HepG2 (cell line): ENCODE results near the gene HNRNPF. TPM values are rescaled to one million over a fixed set of nuclear protein-coding genes. Genes with fewer than 3 reads are reported as not detected.

Experiments
- FOXA1 ChIP-seq, 2 experiments: fragments of 450-650 bp in 1 of 2; sonication (generic) in 1 of 2; formaldehyde crosslinking in 1 of 2; IDR thresholded peaks; 2 replicates each; pipeline versions ENCODE4 v1.4.0 to v1.6.1; 2016 to 2020; ENCODE audit warnings: missing genetic modification reagents in 1 of 2
- HNF1A ChIP-seq, 2 experiments: sonication (generic) in 1 of 2; formaldehyde crosslinking in 1 of 2; IDR thresholded peaks; 2 replicates each; pipeline versions ENCODE4 v1.4.0 to v1.6.1; 2016 to 2020; ENCODE audit warnings: borderline replicate concordance in 1 of 2, low read depth in 1 of 2, mild to moderate bottlenecking in 1 of 2, missing genetic modification reagents in 1 of 2
- IKZF5 ChIP-seq: IDR thresholded peaks from 2 replicates; pipeline ENCODE4 v1.6.1; 2018; ENCODE audit warnings: missing genetic modification reagents, mild to moderate bottlenecking, missing compliant biosample characterization
- MED1 ChIP-seq: sonication (generic); formaldehyde crosslinking; IDR thresholded peaks from 2 replicates; pipeline ENCODE4 v1.4.0; 2020; ENCODE audit warnings: missing genetic modification reagents
- MXD3 ChIP-seq: IDR thresholded peaks from 2 replicates; pipeline ENCODE4 v1.6.1; 2016; ENCODE audit warnings: mild to moderate bottlenecking, missing biosample characterization, missing genetic modification reagents
- NR2F1 ChIP-seq, 2 experiments: fragments of 450-650 bp in 1 of 2; formaldehyde crosslinking in 1 of 2; IDR thresholded peaks; 2 replicates each; pipeline versions ENCODE4 v1.5.0 to v1.6.1; 2016 to 2020; ENCODE audit warnings: mild to moderate bottlenecking in 1 of 2, missing compliant biosample characterization in 1 of 2, missing genetic modification reagents in 1 of 2, moderate library complexity in 1 of 2
- PHF21A ChIP-seq: sonication (generic); formaldehyde crosslinking; IDR thresholded peaks from 2 replicates; pipeline ENCODE4 v1.5.0; 2020; ENCODE audit warnings: mild to moderate bottlenecking, missing genetic modification reagents
- POGZ ChIP-seq: sonication (generic); formaldehyde crosslinking; IDR thresholded peaks from 2 replicates; pipeline ENCODE4 v1.4.0; 2020; ENCODE audit warnings: mild to moderate bottlenecking, missing genetic modification reagents
- REL ChIP-seq: sonication (generic); formaldehyde crosslinking; conservative IDR thresholded peaks from 2 replicates; pipeline ENCODE4 v1.8.0; 2022; ENCODE audit warnings: mild to moderate bottlenecking, missing genetic modification reagents, moderate library complexity
- RORA ChIP-seq: sonication (generic); formaldehyde crosslinking; IDR thresholded peaks from 2 replicates; pipeline ENCODE4 v1.5.0; 2020; ENCODE audit warnings: mild to moderate bottlenecking, missing genetic modification reagents, moderate library complexity
- TFDP2 ChIP-seq: sonication (generic); formaldehyde crosslinking; IDR thresholded peaks from 2 replicates; pipeline ENCODE4 v1.4.0; 2020; ENCODE audit warnings: missing genetic modification reagents
- YEATS2 ChIP-seq: sonication (generic); formaldehyde crosslinking; IDR thresholded peaks from 2 replicates; pipeline ENCODE4 v1.4.0; 2020; ENCODE audit warnings: missing genetic modification reagents, borderline replicate concordance
- ZBTB43 ChIP-seq: sonication (generic); formaldehyde crosslinking; conservative IDR thresholded peaks from 2 replicates; pipeline ENCODE4 v1.4.0; 2020; ENCODE audit warnings: missing genetic modification reagents
- ZC3H4 ChIP-seq: sonication (generic); formaldehyde crosslinking; IDR thresholded peaks from 2 replicates; pipeline ENCODE4 v1.4.0; 2020; ENCODE audit warnings: missing genetic modification reagents, borderline replicate concordance
- ZFYVE20 ChIP-seq: sonication (generic); formaldehyde crosslinking; IDR thresholded peaks from 2 replicates; pipeline ENCODE4 v1.8.0; 2023; ENCODE audit warnings: low read depth, mild to moderate bottlenecking, moderate library complexity, missing genetic modification reagents, borderline replicate concordance
- ZNF12 ChIP-seq: sonication (generic); formaldehyde crosslinking; IDR thresholded peaks from 2 replicates; pipeline ENCODE4 v1.5.0; 2020; ENCODE audit warnings: missing genetic modification reagents
- ZNF501 ChIP-seq: sonication (generic); formaldehyde crosslinking; IDR thresholded peaks from 2 replicates; pipeline ENCODE4 v1.5.1; 2020; ENCODE audit warnings: mild to moderate bottlenecking, moderate library complexity, missing genetic modification reagents
- ZNF546 ChIP-seq: sonication (generic); formaldehyde crosslinking; conservative IDR thresholded peaks from 2 replicates; pipeline ENCODE4 v1.8.1; 2023; ENCODE audit warnings: mild to moderate bottlenecking, missing genetic modification reagents
- ZNF83 ChIP-seq: sonication (generic); formaldehyde crosslinking; IDR thresholded peaks from 2 replicates; pipeline ENCODE4 v1.4.0; 2020; ENCODE audit warnings: missing genetic modification reagents, mild to moderate bottlenecking, borderline replicate concordance
- polyA plus RNA-seq, 8 experiments: library from polyadenylated mRNA; depleted of rRNA in 3 of 8; stranded (reverse) in 7 of 8; unstranded in 1 of 8; fragments of >200 nt; fragmentation: Illumina TruSeq in 4 of 8; extraction: Trizol in 4 of 8; gene quantifications; 2 replicates each; pipeline versions ENCODE4 v1.2.1 to v1.2.3, GENCODE V29; 2011 to 2016; ENCODE audit warnings: low read depth in 4 of 8, missing spikeins in 1 of 8, mixed read lengths in 1 of 8; ENCODE audit not compliant: insufficient read depth in 1 of 8
- total RNA-seq, 5 experiments: library from RNA; depleted of rRNA; stranded (reverse); fragments of >200 nt; fragmentation: Illumina TruSeq; extraction: Trizol; gene quantifications; 2 replicates each; pipeline ENCODE4 v1.2.3, GENCODE V29; 2016; ENCODE audit warnings: low read depth in 1 of 5

HNRNPF gene
- total and polyA plus RNA-seq, 2 of the 13 experiments (the other 11 are each of a cell fraction or from before 2014, with no cell fraction given), result 166 to 308 TPM

GRCh38 chr10:43399320-43400310 is 9.4 kb downstream of the HNRNPF start (continued):
- TF ChIP-seq ZNF83 (CRISPR knock-in tag) (no peak), RORA (CRISPR knock-in tag) (no peak), IKZF5 (CRISPR knock-in tag) (peak; percentile 24; the same call in 1 of the 2 replicates), ZNF12 (CRISPR knock-in tag) (no peak), PHF21A (CRISPR knock-in tag) (0 out of 2 replicates have a peak, but pooled peaks have one; percentile 41), ZBTB43 (CRISPR knock-in tag) (no peak), ZNF546 (no peak), TFDP2 (CRISPR knock-in tag) (peak; percentile 39; the same call in 1 of the 2 replicates), ZNF501 (CRISPR knock-in tag) (no peak), REL (CRISPR knock-in tag) (no peak), MXD3 (CRISPR knock-in tag) (no peak), NR2F1 (CRISPR knock-in tag; IDR thresholded peaks at IDR 0.05) (no peak; a peak in 1 of 4 replicates), ZC3H4 (CRISPR knock-in tag) (no peak), HNF1A (IDR thresholded peaks at IDR 0.05; ENCODE audit: low read depth) (no peak), HNF1A (CRISPR knock-in tag; IDR thresholded peaks at IDR 0.05; ENCODE audit: borderline replicate concordance) (no peak), MED1 (CRISPR knock-in tag) (peak; percentile 65; the same call in 1 of the 2 replicates), POGZ (0 out of 2 replicates have a peak, but pooled peaks have one; percentile 19), FOXA1 (IDR thresholded peaks at IDR 0.05) (no peak), FOXA1 (CRISPR knock-in tag; IDR thresholded peaks at IDR 0.05) (no peak), ZFYVE20 (no peak), YEATS2 (0 out of 2 replicates have a peak, but pooled peaks have one; percentile 15)
